Liver (tissue), 9 donors: ENCODE measurements around the gene AIG1. TPM values are rescaled to one million over a fixed set of nuclear protein-coding genes. Genes with fewer than 3 reads are reported as not detected.

Experiments
- DNase-seq: peaks from one replicate; pipeline ENCODE4 v3.0.0-alpha.2; 2017; ENCODE audit warnings: low spot score
- H3K27ac ChIP-seq, 2 donors: one replicate each; pipeline ENCODE4 v1.7.0; 2013; ENCODE audit warnings: inconsistent platforms in 2 of 2, low read length in 2 of 2, control low read depth in 1 of 2, low read depth in 1 of 2, mild to moderate bottlenecking in 1 of 2
- H3K27me3 ChIP-seq, 4 donors: one replicate each; pipeline versions ENCODE4 v1.6.1 to v1.7.0; 2013; ENCODE audit warnings: low read length in 3 of 4, inconsistent platforms in 1 of 4, mild to moderate bottlenecking in 1 of 4, moderate library complexity in 1 of 4; ENCODE audit not compliant: control insufficient read depth in 4 of 4, insufficient read depth in 4 of 4
- H3K36me3 ChIP-seq, 4 donors: one replicate each; pipeline versions ENCODE4 v1.6.1 to v1.7.0; 2013; ENCODE audit warnings: low read length in 3 of 4, mild to moderate bottlenecking in 3 of 4, low read depth in 1 of 4, moderate library complexity in 1 of 4; ENCODE audit not compliant: control insufficient read depth in 4 of 4, insufficient read depth in 3 of 4
- H3K4me1 ChIP-seq, 4 donors: one replicate each; pipeline versions ENCODE4 v1.6.1 to v1.7.0; 2013; ENCODE audit warnings: low read length in 3 of 4, mild to moderate bottlenecking in 3 of 4, moderate library complexity in 1 of 4; ENCODE audit not compliant: control insufficient read depth in 4 of 4, insufficient read depth in 4 of 4
- H3K4me3 ChIP-seq, 3 donors: one replicate each; pipeline versions ENCODE4 v1.6.1 to v1.7.0; 2013; ENCODE audit warnings: low read length in 3 of 3, control low read depth in 1 of 3, low read depth in 1 of 3, mild to moderate bottlenecking in 1 of 3
- H3K9ac ChIP-seq, 2 donors: one replicate each; pipeline ENCODE4 v1.7.0; 2013; ENCODE audit warnings: low read length in 2 of 2, mild to moderate bottlenecking in 2 of 2, moderate library complexity in 2 of 2, control low read depth in 1 of 2, low read depth in 1 of 2
- H3K9me3 ChIP-seq, 4 donors: one replicate each; pipeline versions ENCODE4 v1.6.1 to v1.7.0; 2013; ENCODE audit warnings: low read length in 3 of 4; ENCODE audit not compliant: control insufficient read depth in 4 of 4
- ATF3 ChIP-seq: IDR thresholded peaks from 2 replicates; pipeline ENCODE4 v1.6.1; 2016; ENCODE audit warnings: antibody characterized with exemption
- EGR1 ChIP-seq, 2 donors: IDR thresholded peaks; 2 replicates each; pipeline ENCODE4 v1.6.1; 2016 to 2018; ENCODE audit warnings: antibody characterized with exemption in 2 of 2, low read depth in 2 of 2
- FOXA1 ChIP-seq: IDR thresholded peaks from 2 replicates; pipeline ENCODE4 v1.6.1; 2016; ENCODE audit warnings: antibody characterized with exemption
- FOXA2 ChIP-seq: IDR thresholded peaks from 2 replicates; pipeline ENCODE4 v1.6.1; 2016; ENCODE audit warnings: antibody characterized with exemption
- HNF4A ChIP-seq, 2 donors: conservative IDR thresholded peaks; 2 replicates each; pipeline ENCODE4 v1.6.1; 2016; ENCODE audit warnings: antibody characterized with exemption in 2 of 2, mild to moderate bottlenecking in 2 of 2
- JUND ChIP-seq, 2 donors: IDR thresholded peaks; 2 replicates each; pipeline ENCODE4 v1.6.1; 2016; ENCODE audit warnings: antibody characterized with exemption in 2 of 2
- MAX ChIP-seq: IDR thresholded peaks from 2 replicates; pipeline ENCODE4 v1.6.1; 2016; ENCODE audit warnings: antibody characterized with exemption
- NR2F2 ChIP-seq: IDR thresholded peaks from 2 replicates; pipeline ENCODE4 v1.6.1; 2016; ENCODE audit warnings: antibody characterized with exemption
- RAD21 ChIP-seq, 2 donors: IDR thresholded peaks; 2 replicates each; pipeline ENCODE4 v1.6.1; 2016; ENCODE audit warnings: antibody characterized with exemption in 2 of 2, mild to moderate bottlenecking in 2 of 2
- REST ChIP-seq: IDR thresholded peaks from 2 replicates; pipeline ENCODE4 v1.6.1; 2016; ENCODE audit warnings: antibody characterized with exemption, mild to moderate bottlenecking
- RXRA ChIP-seq, 2 donors: IDR thresholded peaks; 2 replicates each; pipeline ENCODE4 v1.6.1; 2017 to 2018; ENCODE audit warnings: antibody characterized with exemption in 2 of 2, mild to moderate bottlenecking in 1 of 2
- SP1 ChIP-seq: IDR thresholded peaks from 2 replicates; pipeline ENCODE4 v1.6.1; 2018; ENCODE audit warnings: antibody characterized with exemption, mild to moderate bottlenecking
- TAF1 ChIP-seq: conservative IDR thresholded peaks from 2 replicates; pipeline ENCODE4 v1.6.1; 2016; ENCODE audit warnings: antibody characterized with exemption, mild to moderate bottlenecking
- YY1 ChIP-seq: IDR thresholded peaks from 2 replicates; pipeline ENCODE4 v1.6.1; 2016; ENCODE audit warnings: antibody characterized with exemption, mild to moderate bottlenecking
- WGBS: extraction: QIAGEN DNeasy Blood & Tissue Kit; methylation state at CpG from one replicate; pipeline ENCODE4 v1.1.7; 2013; 5-methylcytosine and 5-hydroxymethylcytosine counted together
- polyA plus RNA-seq, 2 donors: library from polyadenylated mRNA; stranded (reverse) in 1 of 2; unstranded in 1 of 2; fragments of 200-250 nt in 1 of 2; fragments of >200 nt in 1 of 2; fragmentation: Nextera tagmentation in 1 of 2; extraction: Ambion mirVana in 1 of 2; gene quantifications; one replicate each; pipeline versions ENCODE4 v1.2.1 to v1.2.3, GENCODE V29; 2013 to 2015
- total RNA-seq, 2 donors: library from RNA; depleted of rRNA; stranded (reverse); fragments of >200 nt; gene quantifications; one replicate each; pipeline ENCODE4 v1.2.3, GENCODE V29; 2014
- TF ChIP-seq, protein P1 (sequence below): IDR thresholded peaks from 2 replicates; pipeline ENCODE4 v1.6.1; 2016; ENCODE audit warnings: antibody characterized with exemption
- TF ChIP-seq, protein P2 (sequence below): fragments of 150-350 bp; IDR thresholded peaks from 2 replicates; pipeline ENCODE4 v1.5.1; 2017; ENCODE audit warnings: improper control_type of control experiment, low read depth, low read length; ENCODE audit not compliant: missing input control
- donor health status: healthy.
- donor health status: healthy.
- donor health status: healthy.
- donor health status: healthy.
- donor health status: healthy.

The AIG1 gene
- total and polyA plus RNA-seq, 4 donors = 74.8 to 169 (median 121) TPM

DNA sequence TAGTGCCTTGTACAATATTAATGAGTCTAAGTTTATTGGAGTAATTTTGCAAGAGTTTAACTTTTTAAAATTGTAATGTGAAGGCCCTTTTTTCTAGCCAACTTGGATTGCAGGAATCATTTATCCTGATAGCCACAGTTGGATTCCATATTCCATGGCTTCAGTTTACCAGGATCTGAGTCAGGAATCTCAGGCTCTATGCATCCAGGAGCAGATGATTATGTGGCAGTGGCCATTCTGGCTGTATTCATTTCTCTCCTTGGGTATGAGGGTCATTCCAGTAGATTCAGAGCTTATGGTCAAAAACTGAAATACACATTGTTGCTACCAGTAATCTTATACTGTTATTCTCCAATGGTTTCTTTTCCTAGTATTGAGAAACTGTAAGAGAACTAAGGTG lies 2.9 kb downstream of the AIG1 start:
- H3K36me3 ChIP-seq = no peaks in the 10 kb centered on the region
- peaks cover 4 to 44% (median 17%) of the 10 kb centered on the region in 4 donors for H3K4me1 ChIP-seq
- H3K9me3 ChIP-seq = no peaks in the 10 kb centered on the region
- H3K9ac ChIP-seq = no peak overlapping the region
- no peak for DNase-seq
- H3K27ac ChIP-seq = peak overlapping the region in 1 of 2 donors; percentile 22
- H3K4me3 ChIP-seq = no peak overlapping the region
- no peaks in the 10 kb centered on the region for H3K27me3 ChIP-seq
- TF ChIP-seq EGR1 (IDR thresholded peaks at IDR 0.05; ENCODE audit: low read depth in 2 of 2) = no peak
- TF ChIP-seq TAF1 = no peak
- no peak for TF ChIP-seq RXRA (IDR thresholded peaks at IDR 0.05)
- no peak for TF ChIP-seq JUND (IDR thresholded peaks at IDR 0.05)
- no peak for TF ChIP-seq SP1
- no peak for TF ChIP-seq FOXA1
- no peak for TF ChIP-seq NR2F2
- TF ChIP-seq ATF3 = no peak
- TF ChIP-seq, protein P1, sequence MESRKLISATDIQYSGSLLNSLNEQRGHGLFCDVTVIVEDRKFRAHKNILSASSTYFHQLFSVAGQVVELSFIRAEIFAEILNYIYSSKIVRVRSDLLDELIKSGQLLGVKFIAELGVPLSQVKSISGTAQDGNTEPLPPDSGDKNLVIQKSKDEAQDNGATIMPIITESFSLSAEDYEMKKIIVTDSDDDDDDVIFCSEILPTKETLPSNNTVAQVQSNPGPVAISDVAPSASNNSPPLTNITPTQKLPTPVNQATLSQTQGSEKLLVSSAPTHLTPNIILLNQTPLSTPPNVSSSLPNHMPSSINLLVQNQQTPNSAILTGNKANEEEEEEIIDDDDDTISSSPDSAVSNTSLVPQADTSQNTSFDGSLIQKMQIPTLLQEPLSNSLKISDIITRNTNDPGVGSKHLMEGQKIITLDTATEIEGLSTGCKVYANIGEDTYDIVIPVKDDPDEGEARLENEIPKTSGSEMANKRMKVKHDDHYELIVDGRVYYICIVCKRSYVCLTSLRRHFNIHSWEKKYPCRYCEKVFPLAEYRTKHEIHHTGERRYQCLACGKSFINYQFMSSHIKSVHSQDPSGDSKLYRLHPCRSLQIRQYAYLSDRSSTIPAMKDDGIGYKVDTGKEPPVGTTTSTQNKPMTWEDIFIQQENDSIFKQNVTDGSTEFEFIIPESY = no peak

DNA sequence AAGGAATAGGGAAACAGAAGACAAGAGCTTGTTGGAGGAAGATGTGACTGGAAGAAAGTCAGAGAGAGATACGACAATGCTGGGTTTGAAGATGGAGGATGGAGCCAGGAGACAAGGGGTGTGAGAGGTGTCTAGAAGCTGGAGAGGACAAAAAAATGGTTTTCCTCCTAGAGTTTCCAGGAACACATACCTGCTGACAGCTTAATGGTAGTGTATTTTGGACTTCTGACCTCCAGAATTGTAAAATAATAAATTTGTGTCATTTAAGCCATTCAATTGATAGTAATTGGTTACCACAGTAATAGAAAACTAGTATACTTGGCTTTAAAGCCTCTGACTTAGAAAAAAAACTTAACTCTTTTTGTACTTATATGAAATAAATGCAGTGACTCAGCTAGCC lies 3.6 kb downstream of the AIG1 start:
- DNase-seq = no peak
- 96% methylated on average over 1 of the region's 1 CpG for WGBS
- Histone ChIP-seq H3K9me3 (no peaks in the 10 kb centered on the region), H3K4me3 (no peak overlapping the region), H3K4me1 (peaks cover 4 to 44% (median 18%) of the 10 kb centered on the region in 4 donors), H3K36me3 (no peaks in the 10 kb centered on the region), H3K27me3 (no peaks in the 10 kb centered on the region), H3K27ac (peak overlapping the region; percentile 15 to 23), H3K9ac (peak overlapping the region in 1 of 2 donors; percentile 2)
- no peak for TF ChIP-seq SP1
- TF ChIP-seq TAF1 = no peak
- TF ChIP-seq, protein P1 = no peak
- TF ChIP-seq HNF4A (conservative IDR thresholded peaks at IDR 0.05) = peak in 1 of 2 donors; percentile 12

- DNase-seq = no peak
- Histone ChIP-seq H3K36me3 (no peaks in the 10 kb centered on the region), H3K9ac (no peak overlapping the region), H3K27ac (peak overlapping the region; percentile 15 to 51), H3K27me3 (no peaks in the 10 kb centered on the region), H3K9me3 (no peaks in the 10 kb centered on the region), H3K4me3 (no peak overlapping the region), H3K4me1 (peaks cover 5 to 47% (median 22%) of the 10 kb centered on the region in 4 donors)
- WGBS = 37% methylated on average over 4 of the region's 4 CpGs
- no peak for TF ChIP-seq REST
- no peak for TF ChIP-seq RAD21 (IDR thresholded peaks at IDR 0.05)
- no peak for TF ChIP-seq FOXA2
- no peak for TF ChIP-seq MAX
- no peak for TF ChIP-seq FOXA1
- no peak for TF ChIP-seq JUND (IDR thresholded peaks at IDR 0.05)
- TF ChIP-seq, protein P2, sequence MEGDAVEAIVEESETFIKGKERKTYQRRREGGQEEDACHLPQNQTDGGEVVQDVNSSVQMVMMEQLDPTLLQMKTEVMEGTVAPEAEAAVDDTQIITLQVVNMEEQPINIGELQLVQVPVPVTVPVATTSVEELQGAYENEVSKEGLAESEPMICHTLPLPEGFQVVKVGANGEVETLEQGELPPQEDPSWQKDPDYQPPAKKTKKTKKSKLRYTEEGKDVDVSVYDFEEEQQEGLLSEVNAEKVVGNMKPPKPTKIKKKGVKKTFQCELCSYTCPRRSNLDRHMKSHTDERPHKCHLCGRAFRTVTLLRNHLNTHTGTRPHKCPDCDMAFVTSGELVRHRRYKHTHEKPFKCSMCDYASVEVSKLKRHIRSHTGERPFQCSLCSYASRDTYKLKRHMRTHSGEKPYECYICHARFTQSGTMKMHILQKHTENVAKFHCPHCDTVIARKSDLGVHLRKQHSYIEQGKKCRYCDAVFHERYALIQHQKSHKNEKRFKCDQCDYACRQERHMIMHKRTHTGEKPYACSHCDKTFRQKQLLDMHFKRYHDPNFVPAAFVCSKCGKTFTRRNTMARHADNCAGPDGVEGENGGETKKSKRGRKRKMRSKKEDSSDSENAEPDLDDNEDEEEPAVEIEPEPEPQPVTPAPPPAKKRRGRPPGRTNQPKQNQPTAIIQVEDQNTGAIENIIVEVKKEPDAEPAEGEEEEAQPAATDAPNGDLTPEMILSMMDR = no peak
- no peak for TF ChIP-seq YY1
- TF ChIP-seq RXRA (IDR thresholded peaks at IDR 0.05) = no peak
- TF ChIP-seq TAF1 = no peak
- TF ChIP-seq HNF4A (conservative IDR thresholded peaks at IDR 0.05) = no peak
Measured at GRCh38 chr6:143064951-143065683, 4.4 kb downstream of the AIG1 start.
